ENCODE results near the gene EPN1. TPM values are rescaled to one million over a fixed set of nuclear protein-coding genes. Genes with fewer than 3 reads are reported as not detected.

EPN1 gene
- 213 TPM for total RNA-seq
- long read RNA-seq, full-length matches to known transcripts = 109 of 249 reads
- long read RNA-seq, partial matches to known transcripts = 41 of 249 reads
- long read RNA-seq, other reads (novel, unspliced or antisense) = 99 of 249 reads

DNA sequence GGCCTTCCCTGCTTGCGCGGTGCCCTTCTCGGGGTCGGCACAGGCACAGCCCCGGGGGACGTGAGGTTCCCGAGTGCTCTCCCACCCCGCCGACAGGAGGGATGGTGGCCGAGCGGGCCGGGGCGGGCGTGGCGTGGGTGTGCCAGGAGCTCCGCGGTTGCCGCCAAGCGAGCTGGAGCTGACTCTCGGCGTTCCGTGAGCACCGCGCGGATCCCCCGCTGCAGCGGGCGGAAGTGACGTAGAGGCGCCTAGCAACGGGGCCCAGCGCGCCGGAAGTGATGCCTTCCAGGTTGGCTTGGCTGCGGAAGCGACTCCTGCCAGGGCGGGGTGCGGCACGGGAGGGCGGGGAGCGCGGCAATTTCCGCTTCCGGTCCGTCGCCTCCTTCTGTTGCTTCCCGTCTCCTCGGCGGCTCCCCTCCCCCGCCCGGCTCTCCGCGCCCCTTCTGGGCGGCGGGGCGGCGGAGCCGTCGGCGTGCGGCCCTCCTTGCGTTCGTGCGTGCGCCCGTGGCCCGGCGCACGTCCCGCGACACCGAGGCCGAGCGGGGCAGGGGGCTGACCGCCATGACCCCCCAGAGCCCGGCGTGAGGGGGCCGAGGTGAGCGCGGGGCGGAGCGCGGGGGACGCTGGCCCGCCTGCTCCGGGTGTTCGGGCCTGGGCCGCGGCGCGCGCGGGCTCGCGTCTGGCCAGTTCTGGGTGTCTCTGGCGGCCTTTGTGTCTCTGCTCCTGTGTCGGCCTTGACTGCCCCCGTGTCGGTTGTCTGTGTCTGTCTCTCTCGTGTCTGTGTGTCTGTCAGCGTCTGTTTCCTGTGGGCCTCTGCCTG lies at the start of gene EPN1:
Gene EPN1, plus strand, starts transcription at position 386 of the 820 bp plus-strand sequence. CDS start 3,402 bp downstream, outside the sequence.
- DNase-seq (ENCODE audit: missing footprints) = peak; percentile 97
- peak; percentile 91 for ATAC-seq
- intact Hi-C loops (cut with DNase I) = loop anchor here (1.0 kb wide), 1 partner anchor 21 kb away; no protein-coding TSS in a partner anchor

DNA sequence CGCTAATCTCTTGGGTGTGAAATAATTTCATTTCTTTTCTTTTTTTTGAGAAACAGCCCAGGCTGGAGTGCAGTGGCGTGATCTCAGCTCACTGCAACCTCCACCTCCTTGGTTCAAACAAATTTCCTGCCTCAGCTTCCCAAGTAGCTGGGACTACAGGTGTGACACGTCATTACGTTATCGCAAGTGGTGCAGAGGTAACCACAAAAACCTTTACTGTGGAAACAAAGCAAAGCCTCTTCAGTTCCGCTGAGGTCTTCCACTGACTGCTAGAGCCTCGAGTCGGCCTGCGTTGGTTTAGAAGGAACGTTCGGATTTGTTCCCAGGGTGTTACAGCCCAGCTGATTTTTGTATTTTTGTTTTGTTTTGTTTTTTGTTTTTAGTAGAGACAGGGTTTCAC lies 48.7 kb upstream of the EPN1 start:
- intact Hi-C loops (cut with DNase I) = loop anchor here (10.0 kb wide), 1 partner anchor 482 kb away; the partner anchor contains the start of gene TNNT1
- ATAC-seq = no peak

DNA sequence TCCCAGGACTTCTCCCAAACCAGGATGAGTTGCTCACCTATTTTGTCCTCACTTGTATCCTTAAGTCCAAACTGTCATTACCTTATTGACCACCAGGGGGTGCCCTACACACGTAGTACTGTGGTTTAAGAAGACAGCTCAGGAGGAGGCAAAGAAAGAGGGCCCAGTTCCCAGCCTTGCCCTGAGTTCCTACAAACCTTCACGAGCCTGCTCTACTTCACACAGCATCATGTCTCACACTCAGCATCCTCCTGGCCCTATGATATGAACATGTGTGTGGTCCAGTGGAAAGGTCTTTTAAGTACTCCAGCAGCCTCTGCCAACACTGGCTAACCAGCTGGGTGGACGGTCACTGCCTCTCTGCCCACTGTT lies 42.6 kb upstream of the EPN1 start:
- intact Hi-C loops (cut with DNase I) = loop anchor here (1.0 to 5.0 kb wide), 3 partner anchors 115 to 175 kb away; partner anchors contain the start of genes C19orf85 and ISOC2
- peak; percentile 60 for ATAC-seq
- DNase-seq (ENCODE audit: missing footprints) = no peak

More for the DNA sequence above, 48.7 kb upstream of the EPN1 start:
- DNase-seq (ENCODE audit: missing footprints) = no peak

DNA sequence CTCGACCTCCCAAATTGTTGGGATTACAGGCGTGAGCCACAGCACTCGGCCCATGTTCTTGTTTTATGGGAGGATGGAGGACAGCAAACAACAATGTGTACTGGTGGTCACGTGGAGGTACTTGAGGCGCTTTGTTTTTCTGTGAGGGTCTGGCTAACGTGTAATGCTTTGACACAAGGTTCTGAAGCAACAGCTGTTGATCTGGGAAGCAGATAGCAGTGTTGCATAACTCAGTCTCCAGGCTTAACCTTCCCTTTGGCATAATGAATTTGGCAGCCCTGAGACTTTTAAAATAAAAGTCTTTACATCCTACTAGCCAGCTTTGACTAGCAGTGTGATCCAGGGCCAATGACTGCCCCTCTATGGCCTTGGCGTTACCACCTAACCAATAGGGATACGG lies 41.2 kb upstream of the EPN1 start:
- intact Hi-C loops (cut with DNase I) = loop anchor here (5.0 kb wide), 2 partner anchors 172 to 173 kb away; partner anchors contain the start of genes C19orf85 and ISOC2
- ATAC-seq = no peak
- no peak for DNase-seq (ENCODE audit: missing footprints)

DNA sequence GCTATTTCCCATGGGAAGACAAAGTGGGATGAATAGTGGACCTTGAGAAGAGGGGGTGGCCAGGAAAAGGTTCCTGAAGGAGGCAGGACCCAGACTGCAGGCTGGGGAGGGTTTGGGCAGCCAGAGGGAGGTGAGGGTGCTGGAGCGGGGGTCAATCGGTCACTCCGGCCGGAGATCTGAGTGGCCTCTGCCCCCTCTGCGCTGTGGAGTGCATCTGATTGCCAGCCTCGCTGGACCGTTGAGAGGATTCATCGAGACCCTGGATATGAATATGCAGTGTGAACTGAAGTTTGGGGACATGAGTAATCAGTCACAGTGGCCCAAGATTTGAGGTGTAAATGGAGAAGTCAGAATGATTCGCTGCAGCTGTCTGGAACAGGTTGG lies 39.7 kb upstream of the EPN1 start:
- no peak for ATAC-seq
- DNase-seq (ENCODE audit: missing footprints) = no peak
- intact Hi-C loops (cut with DNase I) = no loop called here

DNA sequence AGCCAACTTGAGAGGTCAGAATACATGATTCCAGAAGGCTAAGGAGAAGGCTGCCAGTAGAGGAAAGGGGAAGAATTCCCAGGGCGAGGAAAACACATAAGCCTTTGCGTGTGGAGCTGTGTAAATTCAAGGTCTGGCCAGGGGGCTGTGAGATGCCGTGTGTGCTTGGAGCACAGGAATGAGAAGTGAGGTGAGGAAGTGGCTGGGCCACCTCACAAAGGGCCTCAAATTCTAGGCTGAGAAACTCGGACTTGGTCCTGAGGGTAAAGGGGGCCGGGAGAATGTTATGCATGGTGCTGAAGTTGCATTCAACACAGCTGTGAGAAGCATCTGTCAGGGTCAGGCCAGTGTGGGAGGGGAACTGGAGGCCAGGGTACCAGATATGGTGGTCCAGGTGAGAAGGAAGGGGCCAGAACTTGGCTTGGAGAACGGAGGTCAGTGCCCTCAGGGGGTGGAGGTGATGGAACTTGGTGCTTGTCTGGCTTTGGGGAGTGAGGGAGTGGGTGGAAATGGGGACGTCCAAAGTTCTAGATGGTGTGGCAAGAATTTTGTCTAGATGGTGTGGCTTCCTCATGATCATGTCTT lies 39.1 kb upstream of the EPN1 start:
- DNase-seq (ENCODE audit: missing footprints) (no peak), ATAC-seq (no peak)
- intact Hi-C loops (cut with DNase I) = no loop called here

DNA sequence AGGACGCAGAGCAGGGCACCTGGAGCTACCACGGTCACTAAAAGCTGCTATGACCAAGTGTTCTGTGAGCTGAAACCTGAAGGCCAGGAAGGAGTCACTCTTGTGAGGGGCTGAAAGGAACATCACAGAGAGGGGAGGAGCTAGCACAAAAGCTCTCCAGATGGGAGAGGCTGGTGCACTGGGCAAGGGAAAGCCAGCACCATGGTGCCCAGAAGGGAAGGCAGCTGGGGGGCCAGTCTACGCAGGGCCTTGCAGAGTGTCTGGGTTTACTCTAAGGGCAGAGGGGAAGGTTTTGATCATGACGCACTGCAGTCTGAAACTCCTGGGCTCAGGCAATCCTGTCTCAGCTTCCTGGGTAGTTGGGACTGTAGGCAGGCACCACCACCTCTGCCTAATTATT lies 38.3 kb upstream of the EPN1 start:
- DNase-seq (ENCODE audit: missing footprints) = no peak
- ATAC-seq = no peak
- intact Hi-C loops (cut with DNase I) = no loop called here

DNA sequence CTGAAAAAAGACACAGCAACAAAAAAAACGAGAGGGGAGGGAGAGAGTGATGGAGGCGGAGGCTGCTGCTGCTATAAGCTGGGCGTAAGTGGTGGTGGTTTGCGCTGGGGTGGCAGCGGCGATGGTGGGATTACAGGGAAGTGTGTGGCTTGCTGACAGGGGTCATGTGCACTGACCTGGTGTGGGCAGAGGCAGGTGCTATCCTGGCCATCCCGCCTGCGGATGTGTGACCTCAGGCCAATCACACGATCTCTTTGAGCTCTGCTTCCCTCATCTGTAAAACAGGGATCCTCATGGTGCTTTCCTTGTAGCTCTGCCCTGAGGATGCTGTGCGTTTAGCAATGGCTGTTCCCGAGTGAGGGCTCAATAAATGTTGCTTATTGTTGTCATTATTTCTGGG lies 37.5 kb upstream of the EPN1 start:
- ATAC-seq (no peak), DNase-seq (ENCODE audit: missing footprints) (no peak)
- intact Hi-C loops (cut with DNase I) = no loop called here

DNA sequence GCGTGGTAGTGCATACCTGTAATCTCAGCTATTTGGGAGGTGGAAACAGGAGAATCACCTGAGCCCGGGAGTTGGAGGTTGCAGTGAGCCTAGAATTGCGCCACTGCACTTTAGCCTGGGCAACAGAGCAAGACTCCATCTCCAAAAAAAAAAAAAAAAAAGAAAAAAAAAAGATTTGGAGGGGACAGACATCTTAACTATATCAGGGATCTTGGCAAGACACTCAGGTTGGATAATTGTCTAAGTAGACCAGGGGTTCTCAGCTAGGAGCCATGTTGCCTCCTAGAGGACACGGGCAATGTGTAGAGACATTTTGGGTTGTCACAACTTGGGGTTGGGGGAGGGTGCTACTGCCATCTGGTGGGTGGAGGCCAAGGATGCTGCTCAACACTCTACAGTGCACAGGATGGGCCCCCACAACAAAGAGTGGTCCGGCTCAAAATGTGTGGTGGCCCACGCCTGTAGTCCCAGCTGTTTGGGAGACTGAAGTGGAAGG lies 36.1 kb upstream of the EPN1 start:
- intact Hi-C loops (cut with DNase I) = no loop called here
- DNase-seq (ENCODE audit: missing footprints) (no peak), ATAC-seq (no peak)

DNA sequence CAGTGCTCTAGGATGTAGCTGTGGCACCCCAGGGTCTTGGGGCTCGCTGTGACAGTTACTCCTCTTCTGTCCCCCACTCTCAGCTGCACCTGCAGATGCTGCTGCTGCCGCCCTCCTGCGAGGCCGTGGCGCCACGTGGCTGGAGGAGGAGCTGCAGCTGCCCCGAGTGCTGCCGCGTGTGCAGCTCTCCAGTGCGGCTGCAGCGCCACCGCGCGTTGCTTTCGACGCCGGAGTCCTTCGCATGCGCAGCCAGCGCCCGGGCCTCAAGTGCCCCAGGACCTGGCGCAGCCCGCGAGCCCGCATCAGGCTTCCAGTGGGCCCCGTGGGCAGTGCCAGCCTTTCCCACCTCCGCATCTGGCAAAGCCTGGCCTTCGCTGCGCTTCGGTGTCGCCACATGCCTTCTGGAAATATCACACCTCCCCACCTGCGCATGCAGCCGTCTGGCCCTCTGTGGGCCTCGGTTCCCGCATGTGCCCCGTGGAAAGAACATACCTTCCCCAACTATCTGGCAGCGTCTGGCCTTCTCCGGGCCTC lies 34.9 kb upstream of the EPN1 start:
- DNase-seq (ENCODE audit: missing footprints) (no peak), ATAC-seq (peak; percentile 21)
- intact Hi-C loops (cut with DNase I) = no loop called here

DNA sequence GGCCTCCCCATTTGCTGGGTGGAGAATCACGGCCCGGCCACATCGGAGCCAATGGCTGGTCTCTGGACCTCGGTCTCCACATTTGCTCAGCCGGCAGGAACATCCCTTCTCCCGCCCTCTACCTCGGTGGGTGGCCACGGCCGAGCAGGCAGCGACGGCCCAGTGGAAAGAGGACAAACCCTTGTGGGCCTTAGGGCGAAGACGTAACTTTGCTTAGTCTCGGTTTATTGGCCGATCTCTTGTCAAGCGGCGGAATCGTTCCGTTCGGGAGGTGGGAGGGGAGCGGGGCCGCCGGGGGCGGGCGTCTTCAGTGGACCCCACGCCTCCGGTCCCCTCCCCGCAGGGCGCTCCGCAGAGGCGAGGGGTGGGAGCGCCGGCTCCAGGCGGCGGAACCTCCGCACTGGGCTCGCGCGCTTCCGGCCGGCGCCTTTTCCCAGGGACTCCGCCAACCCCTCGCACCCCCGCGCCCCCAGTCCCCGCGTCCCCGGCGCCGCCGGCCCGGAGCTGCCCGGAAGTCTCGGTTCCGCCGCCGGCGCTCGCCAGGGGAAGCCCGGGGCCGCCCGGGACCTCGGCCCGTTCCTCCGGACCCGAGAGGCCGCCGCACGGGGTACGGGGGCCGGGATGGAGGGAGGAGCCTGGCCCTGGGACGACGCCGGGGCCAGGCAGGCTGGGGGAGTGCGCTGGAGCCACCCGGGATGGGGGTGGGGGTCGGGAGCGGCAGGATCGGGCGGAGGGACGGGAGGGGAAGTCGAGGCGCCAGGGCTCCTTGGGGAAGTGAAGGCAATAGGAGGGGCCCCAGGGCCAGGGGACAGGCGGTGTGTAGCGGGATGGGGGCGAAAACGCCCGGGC lies 34.2 kb upstream of the EPN1 start, which contains the start of gene ZNF580:
Gene ZNF580, plus strand, starts transcription at position 426 of the 849 bp plus-strand sequence. CDS start 1,507 bp downstream, outside the sequence.
- ATAC-seq (peak; percentile 67), DNase-seq (ENCODE audit: missing footprints) (peak; percentile 86)

DNA sequence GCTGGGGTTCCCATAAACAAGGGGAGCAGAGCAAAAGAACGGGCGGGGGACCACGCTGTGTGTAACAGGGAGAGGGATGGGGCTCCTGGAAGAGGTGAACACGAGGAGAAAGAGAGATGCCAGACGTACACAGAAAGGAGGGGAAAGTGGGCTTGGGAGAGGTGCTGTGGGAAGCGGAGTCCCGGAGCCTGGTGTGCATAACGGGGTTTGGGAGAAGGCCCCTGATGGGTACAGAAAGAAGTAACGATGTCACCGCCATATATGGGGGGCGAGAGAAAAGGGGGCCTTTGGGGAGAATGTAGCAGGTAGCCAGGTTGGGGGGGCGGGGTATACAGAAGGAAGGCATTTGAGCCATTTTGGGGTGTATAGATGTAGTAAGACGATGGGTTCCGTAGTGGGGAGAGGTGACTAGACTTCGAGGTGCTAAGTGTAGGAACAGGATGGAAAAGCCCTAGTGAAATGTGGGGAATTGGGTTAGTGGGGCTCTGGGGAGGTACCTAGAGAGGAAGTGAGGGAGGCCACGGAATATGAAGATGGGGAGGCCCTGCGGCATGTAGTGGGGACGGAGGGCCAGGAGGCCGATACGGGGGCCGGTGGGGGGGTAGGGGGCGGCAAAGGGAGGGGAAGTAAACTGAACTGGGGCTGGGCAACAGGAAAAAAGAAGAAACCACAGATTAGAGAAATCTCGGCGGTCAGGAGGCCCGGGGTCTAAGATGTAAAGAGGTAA lies 33.4 kb upstream of the EPN1 start:
- no peak for DNase-seq (ENCODE audit: missing footprints)
- ATAC-seq = peak; percentile 1
- intact Hi-C loops (cut with DNase I) = no loop called here

More for the DNA sequence above, 34.2 kb upstream of the EPN1 start, which contains the start of gene ZNF580:
- intact Hi-C loops (cut with DNase I) = no loop called here

DNA sequence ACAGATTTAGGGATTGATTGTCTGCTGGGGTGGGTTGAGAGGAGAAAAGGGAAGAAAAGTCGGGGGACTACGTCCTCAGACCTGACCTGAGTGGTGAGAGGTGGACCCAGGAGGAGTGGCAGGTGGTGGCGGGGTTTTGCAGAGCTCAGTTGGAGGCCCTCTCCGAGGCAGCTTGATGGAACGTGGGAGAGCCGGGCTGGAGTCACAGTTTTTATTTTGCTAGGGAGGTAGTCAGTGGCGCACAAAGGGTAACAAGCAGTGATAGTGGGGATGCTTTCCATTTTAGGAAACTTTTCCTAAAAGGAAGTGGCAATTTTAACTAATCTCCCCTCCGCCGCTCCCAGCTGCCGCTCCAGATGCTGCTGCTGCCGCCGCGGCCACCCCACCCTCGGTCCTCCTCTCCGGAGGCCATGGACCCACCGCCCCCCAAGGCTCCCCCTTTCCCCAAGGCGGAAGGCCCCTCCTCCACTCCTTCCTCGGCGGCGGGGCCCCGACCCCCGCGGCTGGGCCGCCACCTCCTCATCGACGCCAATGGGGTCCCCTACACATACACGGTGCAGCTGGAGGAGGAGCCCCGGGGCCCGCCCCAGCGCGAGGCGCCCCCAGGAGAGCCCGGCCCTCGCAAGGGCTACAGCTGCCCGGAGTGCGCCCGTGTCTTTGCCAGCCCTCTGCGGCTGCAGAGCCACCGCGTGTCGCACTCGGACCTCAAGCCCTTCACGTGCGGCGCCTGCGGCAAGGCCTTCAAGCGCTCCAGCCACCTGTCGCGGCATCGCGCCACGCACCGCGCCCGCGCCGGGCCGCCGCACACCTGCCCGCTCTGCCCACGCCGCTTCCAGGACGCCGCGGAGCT lies 32.6 kb upstream of the EPN1 start:
- DNase-seq (ENCODE audit: missing footprints) (no peak), ATAC-seq (no peak)
- intact Hi-C loops (cut with DNase I) = no loop called here

DNA sequence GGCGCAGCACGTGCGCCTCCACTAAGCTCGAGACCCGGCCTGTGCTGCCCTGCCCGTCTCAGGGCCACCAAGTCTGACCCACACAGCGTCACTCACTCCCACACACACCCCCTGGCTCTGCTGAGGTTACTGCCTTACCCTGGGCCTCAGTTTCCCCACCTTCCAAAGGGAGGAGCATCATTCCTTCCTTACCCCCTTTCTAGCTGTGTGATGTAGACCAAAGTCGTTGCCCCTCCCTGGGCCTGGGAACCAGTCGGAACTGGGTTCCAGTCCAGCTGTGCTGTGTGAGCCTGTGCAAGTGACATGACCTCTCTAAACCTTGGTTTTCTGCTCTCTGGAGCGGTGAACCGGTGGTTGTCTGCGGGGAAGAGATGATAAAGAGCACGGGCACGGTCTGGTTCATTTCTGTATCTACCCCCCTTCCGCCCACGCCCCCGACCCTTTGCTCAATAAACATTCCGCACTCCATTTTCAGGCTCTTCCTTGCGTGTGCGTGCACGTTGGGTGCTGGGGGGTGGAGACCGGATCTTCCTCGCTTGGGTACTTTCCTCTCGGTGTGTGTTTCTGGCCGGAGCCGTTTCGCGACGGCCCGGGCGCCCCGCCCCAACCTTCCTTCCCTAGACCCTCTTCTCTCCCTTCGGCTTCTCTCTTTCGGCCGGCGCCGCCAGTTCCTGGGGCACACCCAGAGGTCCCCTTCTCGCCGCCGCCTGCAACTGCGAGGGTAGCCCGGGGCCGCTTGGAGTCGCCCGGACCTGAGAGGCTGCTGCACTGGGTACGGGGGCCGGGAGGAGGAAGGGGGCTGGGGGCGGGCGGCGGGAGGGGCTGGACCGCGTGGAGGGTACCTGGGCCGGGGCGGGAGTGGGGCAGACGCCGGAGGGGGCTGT lies 31.8 kb upstream of the EPN1 start, which contains the start of gene ZNF581:
Gene ZNF581, plus strand, starts transcription at position 647 of the 884 bp plus-strand sequence. CDS start 923 bp downstream, outside the sequence.
- DNase-seq (ENCODE audit: missing footprints) (peak; percentile 84), ATAC-seq (peak; percentile 45)
- intact Hi-C loops (cut with DNase I) = no loop called here

DNA sequence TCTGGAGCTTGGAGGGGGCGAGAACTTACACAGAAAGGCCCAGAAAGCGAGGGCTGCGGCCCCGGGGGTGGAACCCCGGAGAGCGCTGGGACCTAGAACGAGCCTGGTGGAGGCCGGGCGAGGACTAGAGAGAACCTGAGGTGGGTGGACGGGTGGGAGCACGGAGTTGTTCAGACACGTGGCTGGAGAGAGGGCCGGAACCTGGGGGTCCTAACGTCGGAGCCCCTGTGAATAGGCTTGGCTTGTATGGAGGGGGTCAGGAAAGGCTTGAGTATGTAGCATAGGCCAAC lies 31.2 kb upstream of the EPN1 start:
- ATAC-seq (no peak), DNase-seq (ENCODE audit: missing footprints) (no peak)

DNA sequence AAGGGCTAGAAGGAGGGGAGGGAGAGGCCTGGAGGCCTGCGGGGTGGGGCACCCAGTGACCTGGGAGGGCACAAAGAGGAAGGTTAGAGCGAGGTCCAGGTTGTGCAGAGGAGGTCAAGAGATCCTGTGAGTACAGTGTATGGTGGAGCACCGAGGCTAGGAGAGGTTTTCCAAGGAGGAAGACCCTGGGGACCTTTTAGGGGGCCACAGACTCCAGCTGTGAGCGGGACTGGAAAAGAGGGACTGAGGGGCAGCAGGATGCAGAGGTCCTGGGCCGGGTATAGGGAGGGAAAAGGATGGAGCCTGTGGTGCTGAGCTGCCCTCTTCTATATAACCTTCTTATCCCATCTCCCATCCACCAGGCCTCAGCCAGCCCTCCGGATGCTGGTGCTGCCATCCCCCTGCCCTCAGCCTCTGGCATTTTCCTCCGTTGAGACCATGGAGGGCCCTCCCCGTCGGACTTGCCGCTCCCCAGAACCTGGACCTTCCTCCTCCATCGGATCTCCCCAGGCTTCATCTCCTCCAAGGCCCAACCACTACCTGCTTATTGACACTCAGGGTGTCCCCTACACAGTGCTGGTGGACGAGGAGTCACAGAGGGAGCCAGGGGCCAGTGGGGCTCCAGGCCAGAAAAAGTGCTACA lies 30.7 kb upstream of the EPN1 start:
- ATAC-seq (no peak), DNase-seq (ENCODE audit: missing footprints) (no peak)
- intact Hi-C loops (cut with DNase I) = no loop called here

More for the DNA sequence above, 31.2 kb upstream of the EPN1 start:
- intact Hi-C loops (cut with DNase I) = no loop called here

All from Right ventricle myocardium inferior (tissue), 1 donor.